Measurements from ENCODE around the gene NHS.
"Not testable (repeated sequence)": the region's sequence is repeated elsewhere in the genome, so short reads cannot be mapped to it uniquely, and the experiment has no call there.

The NHS gene

GRCh38 chrX:17501746-17502145 lies 126.7 kb downstream of the NHS start:
- no peak for DNase-seq

DNA sequence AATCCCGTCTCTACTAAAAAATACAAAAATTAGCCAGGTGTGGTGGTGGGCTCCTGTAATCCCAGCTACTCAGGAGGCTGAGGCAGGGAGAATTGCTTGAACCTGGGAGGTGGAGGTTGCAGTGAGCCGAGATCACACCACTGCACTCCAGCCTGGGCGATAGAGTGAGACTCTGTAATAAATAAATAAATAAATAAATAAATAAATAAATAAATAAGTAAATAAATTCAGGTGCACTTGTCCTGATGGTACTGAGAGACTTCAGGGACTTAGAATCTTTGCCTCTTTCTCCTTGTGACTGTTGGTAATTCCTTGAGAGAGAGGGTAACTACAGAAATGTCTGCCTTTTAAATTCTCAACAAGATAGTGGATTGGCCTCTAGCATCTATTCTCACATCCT lies 131.4 kb downstream of the NHS start:
- not testable (repeated sequence) for DNase-seq

DNA sequence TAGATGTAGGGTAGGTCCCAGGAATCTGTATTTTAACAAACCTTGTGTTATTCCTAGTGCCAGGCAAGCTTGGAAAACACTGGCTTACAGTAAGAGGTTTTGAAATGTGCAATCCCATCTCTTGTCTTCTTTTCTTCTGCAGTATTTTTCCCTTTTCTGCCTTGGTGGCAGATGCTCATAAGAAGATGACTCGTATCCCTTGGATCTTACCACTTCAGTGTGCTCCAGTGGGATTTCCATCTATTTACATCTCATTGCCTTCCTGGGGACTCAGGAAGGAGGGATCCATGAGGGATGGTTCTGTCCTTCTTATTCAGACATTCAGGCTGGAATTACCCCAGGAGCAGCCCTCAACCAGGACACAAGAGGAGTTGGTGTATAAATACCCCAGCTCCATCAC lies 136.6 kb downstream of the NHS start:
- DNase-seq = no peak

GRCh38 chrX:17519358-17519757 lies 144.4 kb downstream of the NHS start:
- no peak for DNase-seq

DNA sequence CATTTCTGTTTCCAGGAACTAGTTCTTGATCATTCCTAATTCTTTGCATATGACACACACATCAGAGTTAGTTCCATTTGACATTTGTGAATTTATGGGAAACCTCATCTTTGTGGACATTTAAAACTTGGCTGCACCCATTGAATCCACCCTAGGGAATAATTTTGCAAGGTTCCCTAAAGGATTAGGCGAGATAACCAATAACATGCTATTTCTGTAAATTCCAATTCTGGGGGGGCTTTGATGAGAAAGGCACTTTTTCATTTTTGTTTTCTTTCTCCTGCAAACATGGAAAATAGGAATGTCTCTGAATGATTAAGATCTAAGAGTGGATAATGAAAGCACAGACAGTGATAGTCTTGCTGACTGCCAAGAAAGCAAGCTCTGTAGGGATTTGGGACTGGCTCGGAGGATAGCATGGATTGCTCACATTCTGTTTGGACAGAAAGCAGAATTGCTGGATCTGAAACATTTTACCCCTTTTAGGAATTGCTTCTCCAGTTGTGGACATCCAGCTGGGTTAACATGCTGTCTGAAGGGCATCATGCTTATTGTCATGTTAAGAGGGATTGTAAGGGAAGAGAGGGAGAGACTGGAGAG lies 145.1 kb downstream of the NHS start:
- DNase-seq = no peak

DNA sequence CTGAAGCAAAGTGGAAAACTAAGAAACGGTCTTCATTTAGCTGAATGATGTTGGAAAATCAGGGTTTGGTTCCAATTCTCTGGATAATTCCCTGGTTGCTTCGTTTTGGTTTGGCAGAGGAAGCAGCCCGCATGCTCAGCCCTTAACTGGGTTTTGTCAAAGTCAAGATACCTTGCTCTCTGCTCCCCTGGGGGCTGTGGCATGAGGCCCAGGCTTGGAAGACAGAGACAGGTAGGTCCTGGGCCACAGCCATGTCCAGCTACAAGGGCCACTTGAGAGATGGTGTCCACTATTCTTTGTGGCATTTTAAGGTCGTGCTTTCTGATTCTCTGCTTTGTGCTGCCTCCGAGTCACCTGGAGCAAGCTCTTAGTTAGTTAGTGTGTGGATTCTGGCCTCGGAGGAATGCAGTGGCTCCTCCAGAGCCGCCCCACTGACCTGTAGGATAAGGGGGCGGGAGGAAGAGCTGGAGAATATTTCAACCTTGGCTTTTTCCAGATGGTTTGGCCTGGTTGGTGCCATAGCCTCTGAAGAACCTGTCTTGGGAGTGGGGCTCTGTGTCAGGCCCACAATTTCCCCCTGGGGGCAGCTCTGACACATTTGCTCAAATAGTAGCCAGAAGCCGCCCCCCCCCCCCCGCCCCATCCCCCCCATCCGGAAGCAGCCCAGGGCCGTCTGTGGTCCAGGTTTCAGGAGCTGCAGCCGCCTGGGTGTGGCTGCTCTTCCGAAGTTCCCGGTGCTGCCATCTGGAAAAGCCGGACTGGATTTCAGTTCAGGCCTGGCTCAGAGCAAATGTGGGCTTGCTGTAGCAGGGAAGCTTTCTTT lies 147.1 kb downstream of the NHS start:
- no peak for DNase-seq

DNA sequence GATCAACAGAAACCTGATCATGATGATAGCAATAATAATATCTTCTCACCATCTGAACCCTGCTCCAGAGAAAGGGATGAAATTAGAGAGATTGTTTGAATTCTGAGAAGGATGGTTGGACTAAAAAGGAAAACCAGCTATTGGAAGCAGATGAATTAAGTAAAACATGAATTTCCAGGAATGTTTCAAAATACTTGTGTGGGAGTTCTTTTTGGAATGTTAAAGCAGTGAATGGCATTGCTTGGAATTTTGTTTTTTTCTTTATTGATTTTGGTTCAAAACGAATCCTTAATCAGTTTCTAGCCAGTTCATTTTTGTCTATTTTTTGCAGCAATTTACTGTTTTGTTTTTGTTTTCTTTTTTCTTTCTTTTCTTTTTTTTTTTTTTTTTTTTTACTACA lies 150.3 kb downstream of the NHS start:
- no peak for DNase-seq

DNA sequence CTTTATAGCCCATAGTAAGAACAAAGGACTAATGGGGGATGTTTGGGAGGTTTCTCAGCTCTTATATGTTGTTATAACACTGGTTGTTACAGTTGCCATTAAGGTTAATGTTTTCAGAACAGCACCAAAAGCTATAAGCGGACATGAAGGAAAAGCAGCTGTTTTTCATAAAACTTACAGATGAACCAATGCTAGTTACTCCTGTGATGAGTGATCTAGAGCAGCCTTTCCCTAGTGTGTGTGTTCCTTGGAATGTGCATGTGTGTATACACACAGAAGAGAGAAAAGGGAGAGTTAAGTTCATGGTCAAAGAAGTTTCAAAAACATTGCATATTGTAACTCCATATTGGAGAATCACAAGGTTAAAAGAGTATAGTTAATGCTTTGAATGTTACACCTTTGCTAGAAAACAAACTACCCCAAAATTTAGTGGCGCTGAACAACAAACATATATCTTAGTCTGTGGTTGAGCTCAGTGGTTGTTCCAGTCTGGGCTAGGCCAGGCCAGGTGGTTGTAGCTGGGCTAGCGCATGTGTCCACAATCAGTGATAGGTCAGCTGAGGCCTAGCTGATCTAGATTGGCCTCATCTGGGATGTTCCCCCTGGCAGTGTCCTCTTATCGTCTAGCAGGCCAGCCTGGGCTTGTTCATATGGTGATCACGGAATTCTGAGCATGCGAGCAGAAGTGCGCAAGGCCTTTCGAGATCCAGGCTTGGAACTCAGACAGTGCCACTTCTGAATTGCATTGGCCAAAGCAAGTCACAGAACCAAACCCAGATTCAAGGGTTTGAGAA lies 151.0 kb downstream of the NHS start:
- DNase-seq = no peak

DNA sequence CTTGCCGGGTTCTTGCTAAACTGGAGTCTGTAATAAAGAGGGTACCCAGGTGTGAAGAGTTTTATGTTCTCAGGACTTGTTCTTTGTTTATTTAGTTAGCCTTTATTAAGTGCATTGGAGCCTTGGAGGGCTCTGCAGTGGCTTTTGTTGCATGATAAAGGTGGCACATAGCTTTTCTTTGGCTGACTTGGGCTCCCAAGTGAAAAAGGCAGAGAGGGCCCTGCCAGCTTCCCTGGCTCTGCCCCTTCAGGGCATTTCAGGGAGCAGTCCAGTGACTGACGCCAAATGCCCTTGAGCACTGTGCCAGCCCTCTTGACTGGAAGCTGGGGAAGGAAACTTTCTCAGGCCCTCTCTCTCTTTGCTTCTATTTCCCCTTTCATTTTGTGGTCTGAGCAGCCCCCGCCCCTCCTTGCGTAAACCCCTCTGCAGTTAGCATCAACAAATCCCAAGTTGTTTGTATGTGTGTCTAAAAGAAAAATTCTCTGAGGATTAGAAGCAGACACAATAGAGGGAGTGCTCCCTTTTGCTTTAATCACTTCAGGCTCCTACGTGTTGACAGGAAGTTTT lies 152.2 kb downstream of the NHS start:
- no peak for DNase-seq

DNA sequence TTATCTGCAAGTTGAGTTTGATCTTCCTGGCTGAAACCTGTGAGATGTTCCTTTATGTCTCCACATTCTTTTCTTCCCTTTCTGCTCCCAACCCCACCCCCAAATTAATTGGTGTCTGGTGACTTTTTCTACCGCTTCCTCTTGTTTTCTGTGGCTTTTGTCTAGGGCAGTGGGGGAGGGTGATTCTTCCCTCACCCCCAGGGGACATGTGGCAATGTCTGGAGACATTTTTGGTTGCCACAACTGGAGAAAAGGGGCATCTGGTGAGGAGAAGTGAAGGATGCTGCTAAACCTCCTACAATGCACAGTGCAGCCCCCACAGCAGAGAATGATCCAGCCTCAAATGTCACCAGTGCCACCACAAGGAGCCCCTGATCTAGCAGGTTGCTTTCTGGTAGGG lies 152.9 kb downstream of the NHS start:
- DNase-seq = no peak

DNA sequence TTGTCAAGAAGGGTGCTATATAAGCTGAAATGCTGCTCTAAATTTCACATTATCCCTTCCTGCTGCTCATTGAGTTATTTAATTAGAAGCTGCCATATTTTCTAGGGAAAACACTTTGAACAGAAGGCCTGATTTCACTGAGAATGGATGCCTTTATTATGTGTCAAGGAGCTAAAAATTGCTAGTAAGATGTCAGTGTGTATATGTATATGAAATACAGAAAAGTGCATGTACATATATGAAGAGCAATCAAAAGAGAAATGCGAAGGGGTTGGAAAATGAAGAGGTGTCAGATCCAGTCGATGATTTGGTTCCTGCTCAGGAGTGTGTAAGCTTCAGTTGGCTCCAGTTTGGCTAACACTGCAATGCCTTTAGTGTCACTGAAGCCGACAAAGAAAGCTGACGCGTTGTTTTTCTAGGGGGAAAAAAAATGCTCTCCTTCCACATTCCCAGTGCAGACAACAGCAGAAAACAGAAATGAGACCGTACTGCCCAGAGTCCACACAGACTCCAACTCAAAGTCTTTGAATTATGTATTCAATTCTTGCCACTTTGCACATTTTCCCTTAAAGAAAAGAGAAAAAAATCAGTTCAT lies 154.2 kb downstream of the NHS start:
- DNase-seq = no peak

- no peak for DNase-seq
Observed at GRCh38 chrX:17531500-17531899, 156.5 kb downstream of the NHS start.

GRCh38 chrX:17535229-17535628 lies 160.2 kb downstream of the NHS start:
- peak; percentile 23 for DNase-seq

DNA sequence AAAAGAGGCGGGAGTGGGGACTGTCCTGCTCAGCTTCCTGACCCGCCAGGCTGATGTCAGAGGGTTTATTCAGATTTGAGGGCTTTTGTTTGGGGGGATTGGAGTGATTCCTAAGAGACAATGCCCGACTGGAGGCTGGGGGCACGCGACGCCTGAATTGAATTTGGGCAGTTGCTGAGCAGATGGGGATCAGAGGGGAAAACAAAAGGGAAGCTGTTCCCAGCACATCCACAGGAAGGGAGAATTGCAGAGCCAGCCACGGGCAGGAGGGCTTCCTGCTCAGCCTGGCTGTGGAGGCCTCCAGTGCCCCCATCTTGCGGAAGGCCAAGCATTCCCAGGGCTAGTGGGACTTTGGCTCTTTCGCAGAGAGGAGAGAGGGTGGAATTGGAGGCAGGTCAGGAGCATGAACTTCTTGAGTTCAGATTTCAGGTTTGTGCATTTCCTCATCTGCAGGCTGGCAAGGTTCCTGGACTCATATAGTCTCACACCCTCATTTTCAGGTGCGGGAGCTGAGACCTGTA lies 162.8 kb downstream of the NHS start:
- DNase-seq = no peak

GRCh38 chrX:17542123-17542522 lies 167.1 kb downstream of the NHS start:
- DNase-seq = no peak

DNA sequence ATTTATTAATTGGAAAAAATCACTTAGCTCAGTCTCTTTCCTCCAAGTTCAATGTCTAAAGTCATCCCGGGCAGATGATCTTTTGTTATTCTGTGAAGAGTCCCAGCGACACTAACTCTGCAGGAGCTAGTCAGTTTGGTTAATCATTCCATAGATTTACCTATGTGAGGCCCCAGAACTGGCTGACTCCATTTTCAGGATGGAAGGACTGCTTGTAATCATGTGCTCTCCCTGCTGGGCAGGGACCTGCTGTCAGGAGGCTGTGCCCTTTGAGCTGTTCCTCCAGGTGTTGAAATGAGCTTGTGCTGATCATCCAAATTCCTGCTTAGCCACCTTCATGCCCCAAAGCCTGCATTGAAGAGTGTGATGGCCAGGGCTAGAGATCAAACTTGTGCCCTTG lies 169.8 kb downstream of the NHS start:
- DNase-seq = no peak

- DNase-seq = no peak
Observed at GRCh38 chrX:17546356-17546755, 171.4 kb downstream of the NHS start.

DNA sequence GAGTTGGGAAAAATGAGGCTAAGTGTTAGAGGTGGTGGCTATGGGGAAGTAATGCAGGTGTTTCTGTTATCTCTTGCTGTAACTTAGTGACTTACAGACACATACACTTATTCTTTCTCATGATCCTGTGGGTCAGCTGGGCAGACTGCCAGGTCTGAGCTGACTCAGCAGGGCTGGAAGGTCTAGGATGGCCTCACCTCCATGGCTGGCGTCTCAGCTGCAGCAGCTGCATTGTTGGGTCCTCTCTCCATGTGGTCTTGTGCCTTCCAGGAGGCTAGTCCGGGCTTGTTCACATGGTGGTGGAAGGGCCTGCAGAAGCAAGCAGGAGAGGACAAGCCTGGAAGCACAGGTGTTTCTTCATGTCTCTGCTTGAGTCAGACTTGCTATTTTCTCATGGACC lies 172.7 kb downstream of the NHS start:
- no peak for DNase-seq

DNA sequence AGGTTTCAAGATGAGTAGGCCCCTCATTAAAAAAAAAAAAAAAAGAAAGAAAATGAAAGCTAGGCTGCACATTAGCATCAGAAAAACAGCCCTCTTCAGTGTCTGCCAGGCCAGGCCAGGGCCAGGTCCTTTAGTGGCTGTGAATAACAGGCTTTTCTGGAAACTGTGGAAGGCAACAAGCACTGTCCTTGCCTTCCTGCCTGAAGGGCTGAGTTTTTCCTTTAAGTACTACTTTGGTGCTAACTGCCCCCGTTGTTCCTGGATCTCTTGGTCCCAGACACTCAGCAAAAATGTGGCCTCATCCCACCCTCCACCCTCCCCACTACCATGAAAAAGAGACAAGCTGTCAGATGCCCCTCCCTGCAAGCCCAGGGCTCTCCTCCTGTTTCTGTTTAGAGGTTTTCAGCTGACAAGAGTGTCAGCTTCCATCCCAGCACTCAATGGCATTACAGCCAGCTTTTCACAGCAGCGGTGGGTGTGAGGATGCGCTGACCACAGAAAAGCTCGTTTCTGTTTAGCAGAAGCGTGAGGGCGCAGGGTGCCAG lies 174.2 kb downstream of the NHS start:
- DNase-seq = no peak

DNA sequence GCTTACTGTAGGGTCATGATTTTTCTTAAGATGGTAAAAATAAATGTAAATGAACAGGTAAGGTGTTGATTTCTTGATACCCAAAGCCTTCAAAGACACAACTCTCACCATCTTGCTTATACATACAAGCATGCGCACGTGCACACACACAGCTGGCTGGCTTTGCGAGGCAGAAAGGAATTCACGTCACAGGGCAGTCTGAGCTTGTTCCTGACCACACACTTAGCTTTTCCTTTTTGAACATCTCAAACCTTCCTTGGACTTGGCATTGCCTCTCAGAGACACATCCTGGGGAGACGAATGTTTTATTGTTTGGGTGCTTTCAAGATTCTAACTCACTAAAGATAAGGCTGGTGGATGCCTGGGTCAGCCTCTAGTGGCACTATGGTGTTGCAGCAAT lies 175.0 kb downstream of the NHS start:
- DNase-seq = no peak

- no peak for DNase-seq
Observed at GRCh38 chrX:17552044-17552650, 177.1 kb downstream of the NHS start.

DNA sequence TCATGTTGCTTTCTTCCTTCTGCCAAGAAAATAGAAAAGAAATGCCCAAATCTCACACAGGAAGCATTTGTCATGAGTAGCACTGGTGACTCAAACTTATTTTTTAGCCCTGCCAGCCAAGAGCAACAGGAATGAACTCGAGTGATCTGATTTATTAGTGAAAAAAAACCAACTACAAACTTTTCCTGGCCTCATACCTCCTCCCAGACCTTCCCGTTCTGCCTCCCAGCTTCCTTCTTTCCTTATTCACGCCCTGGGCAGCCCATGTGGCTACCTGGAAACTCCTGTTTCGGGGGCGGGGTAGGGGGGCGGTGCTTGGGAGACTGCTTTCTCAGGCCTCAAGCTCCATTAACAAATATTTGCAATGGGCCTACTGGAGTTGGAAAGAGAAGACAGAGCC lies 178.5 kb downstream of the NHS start:
- DNase-seq = no peak

Data from activated naive CD4-positive, alpha-beta T cell treated with anti-CD3 and anti-CD28 coated beads, Interleukin-2, amount 50 U/mL, for 16 hours (primary cell).